Left ventricle myocardium inferior (tissue), 1 donor: ENCODE results near the gene CEP126. TPM values are rescaled to one million over a fixed set of nuclear protein-coding genes. Genes with fewer than 3 reads are reported as not detected.
"Not testable (repeated sequence)": the region's sequence is repeated elsewhere in the genome, so short reads cannot be mapped to it uniquely, and the experiment has no call there.

Experiments
- DNase-seq: peaks from one replicate; pipeline ENCODE4 v3.0.0-alpha.2; 2020
- H3K27ac ChIP-seq: fragments of 200-600 bp; replicated peaks from 2 replicates; pipeline ENCODE4 v1.8.0; 2021
- H3K27me3 ChIP-seq: fragments of 200-600 bp; 2 replicates; pipeline ENCODE4 v1.8.0; 2021; ENCODE audit warnings: low read depth
- H3K36me3 ChIP-seq: fragments of 200-600 bp; 2 replicates; pipeline ENCODE4 v1.8.0; 2021
- H3K4me1 ChIP-seq: fragments of 200-600 bp; 2 replicates; pipeline ENCODE4 v1.8.0; 2021
- H3K4me3 ChIP-seq: fragments of 200-600 bp; 2 replicates; pipeline ENCODE4 v1.8.0; 2021; ENCODE audit warnings: mild to moderate bottlenecking, moderate library complexity
- H3K9me3 ChIP-seq: fragments of 200-600 bp; replicated peaks from 2 replicates; pipeline ENCODE4 v1.8.0; 2021
- CTCF ChIP-seq: fragments of 200-600 bp; IDR thresholded peaks from 2 replicates; pipeline ENCODE4 v1.8.0; 2021; ENCODE audit warnings: antibody characterized with exemption, mild to moderate bottlenecking, borderline replicate concordance
- intact Hi-C: fragments of 100-400 bp; cut with micrococcal nuclease; formaldehyde crosslinking; loops from one replicate; pipeline ENCODE4 v1.11.0; 2022
- total RNA-seq: library from RNA; stranded (reverse); fragmentation: NEBNext Ultra II Directional; extraction: Animal tissue kit (Norgen Biotek cat#: 25700); gene quantifications from one replicate; pipeline ENCODE4 v1.2.1, GENCODE V29; 2021
- donor health status: DM: no; HTN: yes; CAD: no; lungs with severe emphysema.

CEP126 gene
- total RNA-seq, 1 donor from 2014 or later = 1.5 TPM

- H3K9me3 ChIP-seq = peaks cover 5% of the 10 kb centered on the region
- DNase-seq = no peak
- no peak overlapping the region for H3K27ac ChIP-seq
- TF ChIP-seq CTCF = no peak
- intact Hi-C loops = loop anchor here (10.0 kb wide), 1 partner anchor 110 kb away; no protein-coding TSS in a partner anchor
- no peak overlapping the region for H3K4me3 ChIP-seq
- no peaks in the 10 kb centered on the region for H3K27me3 ChIP-seq
- H3K36me3 ChIP-seq = no peaks in the 10 kb centered on the region
- H3K4me1 ChIP-seq = no peaks in the 10 kb centered on the region
Observed at GRCh38 chr11:101974771-101975170, 60.0 kb downstream of the CEP126 start.

GRCh38 chr11:101975734-101976133 is 60.9 kb downstream of the CEP126 start:
- H3K4me3 ChIP-seq = no peak overlapping the region
- H3K27ac ChIP-seq = no peak overlapping the region
- TF ChIP-seq CTCF = no peak
- intact Hi-C loops = loop anchor here (10.0 kb wide), 1 partner anchor 111 kb away; no protein-coding TSS in a partner anchor
- DNase-seq = no peak
- H3K27me3 ChIP-seq = no peaks in the 10 kb centered on the region
- peaks cover 5% of the 10 kb centered on the region for H3K9me3 ChIP-seq
- H3K4me1 ChIP-seq = no peaks in the 10 kb centered on the region
- no peaks in the 10 kb centered on the region for H3K36me3 ChIP-seq

GRCh38 chr11:101987370-101987769 is 72.6 kb downstream of the CEP126 start:
- no peak overlapping the region for H3K27ac ChIP-seq
- intact Hi-C loops = no loop called here
- DNase-seq = no peak
- no peaks in the 10 kb centered on the region for H3K9me3 ChIP-seq
- no peaks in the 10 kb centered on the region for H3K27me3 ChIP-seq
- peaks cover 4% of the 10 kb centered on the region for H3K36me3 ChIP-seq
- no peak for TF ChIP-seq CTCF
- no peaks in the 10 kb centered on the region for H3K4me1 ChIP-seq
- H3K4me3 ChIP-seq = no peak overlapping the region

- Histone ChIP-seq H3K9me3 (peaks cover 7% of the 10 kb centered on the region), H3K36me3 (peaks cover 7% of the 10 kb centered on the region), H3K27me3 (no peaks in the 10 kb centered on the region), H3K4me1 (no peaks in the 10 kb centered on the region), H3K27ac (no peak overlapping the region), H3K4me3 (no peak overlapping the region)
- DNase-seq = no peak
- no peak for TF ChIP-seq CTCF
- intact Hi-C loops = no loop called here
Observed at GRCh38 chr11:101993172-101993571, 78.4 kb downstream of the CEP126 start.

- intact Hi-C loops, H3K36me3 ChIP-seq, H3K9me3 ChIP-seq: not testable (repeated sequence)
Observed at GRCh38 chr11:101994052-101994469, 79.3 kb downstream of the CEP126 start.

GRCh38 chr11:101996111-101996510 is 81.3 kb downstream of the CEP126 start:
- Histone ChIP-seq H3K4me3 (no peak overlapping the region), H3K9me3 (peaks cover 7% of the 10 kb centered on the region), H3K4me1 (no peaks in the 10 kb centered on the region), H3K36me3 (peaks cover 7% of the 10 kb centered on the region), H3K27ac (no peak overlapping the region), H3K27me3 (no peaks in the 10 kb centered on the region)
- no peak for DNase-seq
- intact Hi-C loops = no loop called here
- no peak for TF ChIP-seq CTCF

More at GRCh38 chr11:101994052-101994469, 79.3 kb downstream of the CEP126 start:
- not testable (repeated sequence) for H3K4me3 ChIP-seq, H3K4me1 ChIP-seq, H3K27me3 ChIP-seq, DNase-seq, H3K27ac ChIP-seq
